RWPE2 (cell line): ENCODE measurements around the gene CALR.

Source experiments
- ATAC-seq: fragments of 200-7000 bp; cut with Tn5 transposase; 3 replicates; pipeline ENCODE4 v1.9.1; 2021; ENCODE audit warnings: low read depth
- DNase-seq: peaks from one replicate; pipeline ENCODE4 v3.0.0-alpha.2; 2020; ENCODE audit warnings: low spot score
- H3K27ac ChIP-seq: fragments of 450-650 bp; 2 replicates; pipeline ENCODE4 v1.5.1; 2017; ENCODE audit warnings: mild to moderate bottlenecking; ENCODE audit not compliant: poor library complexity, severe bottlenecking
- H3K27me3 ChIP-seq: fragments of 250-450 bp; sonication (Bioruptor Pico); 2 replicates; pipeline ENCODE4 v1.5.1; 2021; ENCODE audit warnings: mild to moderate bottlenecking, moderate library complexity; ENCODE audit not compliant: insufficient read depth, poor library complexity, severe bottlenecking
- H3K36me3 ChIP-seq: fragments of 250-450 bp; sonication (Bioruptor Pico); 2 replicates; pipeline ENCODE4 v1.5.1; 2020; ENCODE audit warnings: low read depth, mild to moderate bottlenecking, moderate library complexity
- H3K4me1 ChIP-seq: fragments of 250-450 bp; sonication (Bioruptor Pico); 2 replicates; pipeline ENCODE4 v1.5.1; 2021; ENCODE audit warnings: mild to moderate bottlenecking, moderate library complexity; ENCODE audit not compliant: insufficient read depth, poor library complexity, severe bottlenecking
- H3K4me3 ChIP-seq: fragments of 250-450 bp; sonication (Bioruptor Pico); 2 replicates; pipeline ENCODE4 v1.5.1; 2021; ENCODE audit warnings: mild to moderate bottlenecking, moderate library complexity; ENCODE audit not compliant: severe bottlenecking
- H3K9me3 ChIP-seq: fragments of 250-450 bp; sonication (Bioruptor Pico); 2 replicates; pipeline ENCODE4 v1.5.1; 2021; ENCODE audit warnings: mild to moderate bottlenecking, moderate library complexity; ENCODE audit not compliant: severe bottlenecking
- CTCF ChIP-seq: fragments of 450-650 bp; IDR thresholded peaks from one replicate; pipeline ENCODE4 v1.5.1; 2017; ENCODE audit warnings: mild to moderate bottlenecking, moderate library complexity; ENCODE audit not compliant: poor library complexity, severe bottlenecking

Gene CALR

GRCh38 chr19:12939975-12940423, 1.6 kb downstream of the CALR start:
- H3K4me1 ChIP-seq, result peaks cover 15% of the 10 kb centered on the region
- TF ChIP-seq CTCF, result no peak
- H3K27ac ChIP-seq, result peak overlapping the region; percentile 88
- peak overlapping the region; percentile 94 for H3K4me3 ChIP-seq
- no peaks in the 10 kb centered on the region for H3K27me3 ChIP-seq
- DNase-seq (no peak), ATAC-seq (no peak)
- H3K36me3 ChIP-seq, result peaks cover 63% of the 10 kb centered on the region
- H3K9me3 ChIP-seq, result no peaks in the 10 kb centered on the region

- Histone ChIP-seq H3K27ac (peak overlapping the region; percentile 88), H3K4me3 (peak overlapping the region; percentile 94), H3K4me1 (peaks cover 15% of the 10 kb centered on the region), H3K36me3 (peaks cover 67% of the 10 kb centered on the region), H3K27me3 (no peaks in the 10 kb centered on the region), H3K9me3 (no peaks in the 10 kb centered on the region)
- no peak for TF ChIP-seq CTCF
- no peak for ATAC-seq
- DNase-seq, result no peak
Observed at GRCh38 chr19:12940897-12941296, 2.5 kb downstream of the CALR start.

- Histone ChIP-seq H3K4me3 (no peak overlapping the region), H3K27me3 (no peaks in the 10 kb centered on the region), H3K27ac (peak overlapping the region; percentile 88), H3K9me3 (no peaks in the 10 kb centered on the region), H3K36me3 (peaks cover 90% of the 10 kb centered on the region), H3K4me1 (peaks cover 24% of the 10 kb centered on the region)
- DNase-seq, result no peak
- TF ChIP-seq CTCF, result no peak
- no peak for ATAC-seq
Observed at GRCh38 chr19:12943437-12944044, 5.1 kb downstream of the CALR start.

- no peak overlapping the region for H3K4me3 ChIP-seq
- ATAC-seq (no peak), DNase-seq (no peak)
- TF ChIP-seq CTCF, result no peak
- peak overlapping the region; percentile 88 for H3K27ac ChIP-seq
- H3K36me3 ChIP-seq, result peaks cover 90% of the 10 kb centered on the region
- H3K27me3 ChIP-seq, result no peaks in the 10 kb centered on the region
- H3K4me1 ChIP-seq, result peaks cover 24% of the 10 kb centered on the region
- no peaks in the 10 kb centered on the region for H3K9me3 ChIP-seq
Observed at GRCh38 chr19:12944104-12944674, 5.8 kb downstream of the CALR start.

- H3K36me3 ChIP-seq, result peaks cover 88% of the 10 kb centered on the region
- H3K27me3 ChIP-seq, result no peaks in the 10 kb centered on the region
- peak within 1 kb of the TSS; percentile 46 for H3K4me3 ChIP-seq
- DNase-seq (peak; percentile 98), ATAC-seq (peak; percentile 64)
- peak within 1 kb of the TSS; percentile 88 for H3K27ac ChIP-seq
- TF ChIP-seq CTCF, result no peak
- H3K4me1 ChIP-seq, result peaks cover 14% of the 10 kb centered on the region
- no peaks in the 10 kb centered on the region for H3K9me3 ChIP-seq
Observed at GRCh38 chr19:12945479-12946091, 7.2 kb downstream of the CALR start, which contains the start of gene RAD23A. RAD23A (plus strand) TSS chr19:12945862; CDS start chr19:12945949, 87 bp downstream.
